Measurements from ENCODE around the gene RAB37.

DNA sequence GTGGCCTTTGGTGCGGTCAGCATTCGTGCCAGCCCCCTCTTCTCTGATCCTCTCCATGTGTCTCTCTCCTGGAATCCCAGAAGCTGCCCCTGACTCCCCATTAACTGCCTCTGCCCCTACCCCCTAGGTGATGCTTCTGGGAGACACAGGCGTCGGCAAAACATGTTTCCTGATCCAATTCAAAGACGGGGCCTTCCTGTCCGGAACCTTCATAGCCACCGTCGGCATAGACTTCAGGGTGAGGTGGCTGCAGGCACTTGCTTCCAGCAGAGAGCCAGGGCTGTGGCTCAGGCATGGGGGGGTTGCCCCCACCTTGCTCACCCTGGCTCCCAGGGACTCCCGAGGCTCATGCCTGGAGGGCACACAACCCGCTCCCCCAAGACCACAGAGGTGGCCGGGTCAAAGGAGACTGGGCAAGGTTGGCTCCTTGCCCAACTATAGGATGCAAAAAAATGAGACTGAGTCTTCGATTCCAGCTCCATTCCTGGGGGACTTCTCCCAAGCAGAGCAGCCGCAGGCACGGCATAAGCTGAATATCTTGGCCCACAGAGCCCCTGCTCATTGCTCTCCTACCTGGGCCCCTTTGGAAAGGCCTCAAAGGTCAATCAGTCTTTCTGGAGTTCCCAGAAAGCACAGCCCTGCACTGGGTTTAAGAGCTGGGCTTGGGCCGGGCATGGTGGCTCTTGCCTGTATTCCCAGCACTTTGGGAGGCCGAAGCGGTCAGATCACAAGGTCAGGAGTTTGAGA lies 3.8 kb downstream of the RAB37 start:
- TF ChIP-seq, protein P1, sequence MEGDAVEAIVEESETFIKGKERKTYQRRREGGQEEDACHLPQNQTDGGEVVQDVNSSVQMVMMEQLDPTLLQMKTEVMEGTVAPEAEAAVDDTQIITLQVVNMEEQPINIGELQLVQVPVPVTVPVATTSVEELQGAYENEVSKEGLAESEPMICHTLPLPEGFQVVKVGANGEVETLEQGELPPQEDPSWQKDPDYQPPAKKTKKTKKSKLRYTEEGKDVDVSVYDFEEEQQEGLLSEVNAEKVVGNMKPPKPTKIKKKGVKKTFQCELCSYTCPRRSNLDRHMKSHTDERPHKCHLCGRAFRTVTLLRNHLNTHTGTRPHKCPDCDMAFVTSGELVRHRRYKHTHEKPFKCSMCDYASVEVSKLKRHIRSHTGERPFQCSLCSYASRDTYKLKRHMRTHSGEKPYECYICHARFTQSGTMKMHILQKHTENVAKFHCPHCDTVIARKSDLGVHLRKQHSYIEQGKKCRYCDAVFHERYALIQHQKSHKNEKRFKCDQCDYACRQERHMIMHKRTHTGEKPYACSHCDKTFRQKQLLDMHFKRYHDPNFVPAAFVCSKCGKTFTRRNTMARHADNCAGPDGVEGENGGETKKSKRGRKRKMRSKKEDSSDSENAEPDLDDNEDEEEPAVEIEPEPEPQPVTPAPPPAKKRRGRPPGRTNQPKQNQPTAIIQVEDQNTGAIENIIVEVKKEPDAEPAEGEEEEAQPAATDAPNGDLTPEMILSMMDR (IDR thresholded peaks at IDR 0.05 in 8 of 11, conservative IDR thresholded peaks at IDR 0.05 in 3 of 11): no peak
- no peak for TF ChIP-seq POLR2A (IDR thresholded peaks at IDR 0.05)

Data from spleen (tissue), 7 donors.